ENCODE results near the gene SYNGAP1. TPM values are rescaled to one million over a fixed set of nuclear protein-coding genes. Genes with fewer than 3 reads are reported as not detected.

SYNGAP1 gene
- total and polyA plus RNA-seq, 9 of the 15 experiments (the other 6 are each of a cell fraction or from before 2014, with no cell fraction given): 0.01 to 22.8 (median 3.2) TPM

- intact Hi-C loops (cut with micrococcal nuclease): loop anchor here (5.0 to 10.0 kb wide), 4 partner anchors 54 to 304 kb away; partner anchors contain the start of genes BAK1 and RGL2
- peak; percentile 29 for ATAC-seq
- no TSS peak for BruUV-seq (replicated peaks)
- TF ChIP-seq, protein P1, sequence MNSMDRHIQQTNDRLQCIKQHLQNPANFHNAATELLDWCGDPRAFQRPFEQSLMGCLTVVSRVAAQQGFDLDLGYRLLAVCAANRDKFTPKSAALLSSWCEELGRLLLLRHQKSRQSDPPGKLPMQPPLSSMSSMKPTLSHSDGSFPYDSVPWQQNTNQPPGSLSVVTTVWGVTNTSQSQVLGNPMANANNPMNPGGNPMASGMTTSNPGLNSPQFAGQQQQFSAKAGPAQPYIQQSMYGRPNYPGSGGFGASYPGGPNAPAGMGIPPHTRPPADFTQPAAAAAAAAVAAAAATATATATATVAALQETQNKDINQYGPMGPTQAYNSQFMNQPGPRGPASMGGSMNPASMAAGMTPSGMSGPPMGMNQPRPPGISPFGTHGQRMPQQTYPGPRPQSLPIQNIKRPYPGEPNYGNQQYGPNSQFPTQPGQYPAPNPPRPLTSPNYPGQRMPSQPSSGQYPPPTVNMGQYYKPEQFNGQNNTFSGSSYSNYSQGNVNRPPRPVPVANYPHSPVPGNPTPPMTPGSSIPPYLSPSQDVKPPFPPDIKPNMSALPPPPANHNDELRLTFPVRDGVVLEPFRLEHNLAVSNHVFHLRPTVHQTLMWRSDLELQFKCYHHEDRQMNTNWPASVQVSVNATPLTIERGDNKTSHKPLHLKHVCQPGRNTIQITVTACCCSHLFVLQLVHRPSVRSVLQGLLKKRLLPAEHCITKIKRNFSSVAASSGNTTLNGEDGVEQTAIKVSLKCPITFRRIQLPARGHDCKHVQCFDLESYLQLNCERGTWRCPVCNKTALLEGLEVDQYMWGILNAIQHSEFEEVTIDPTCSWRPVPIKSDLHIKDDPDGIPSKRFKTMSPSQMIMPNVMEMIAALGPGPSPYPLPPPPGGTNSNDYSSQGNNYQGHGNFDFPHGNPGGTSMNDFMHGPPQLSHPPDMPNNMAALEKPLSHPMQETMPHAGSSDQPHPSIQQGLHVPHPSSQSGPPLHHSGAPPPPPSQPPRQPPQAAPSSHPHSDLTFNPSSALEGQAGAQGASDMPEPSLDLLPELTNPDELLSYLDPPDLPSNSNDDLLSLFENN (IDR thresholded peaks at IDR 0.05; ENCODE audit: low read depth in 2 of 2, low read length in 2 of 2): 0 out of 4 replicates have a peak, but pooled peaks of 1 of the 2 experiments have one; percentile 15
- TF ChIP-seq ZNF766 (CRISPR knock-in tag; conservative IDR thresholded peaks at IDR 0.05) (peak; percentile 32; the same call in 1 of the 2 replicates), DACH1 (IDR thresholded peaks at IDR 0.05; ENCODE audit: partially characterized antibody) (peak; percentile 18), NR3C1 (CRISPR knock-in tag; IDR thresholded peaks at IDR 0.05) (peak; percentile 99), MYC (IDR thresholded peaks at IDR 0.05; ENCODE audit: low read depth, low read length) (peak; percentile 95), MYC (CRISPR knock-in tag; IDR thresholded peaks at IDR 0.05; ENCODE audit: borderline replicate concordance, low read depth) (peak; percentile 93; the same call in 1 of the 2 replicates), FOXK1 (CRISPR knock-in tag; IDR thresholded peaks at IDR 0.05; ENCODE audit: borderline replicate concordance) (peak; percentile 98), KLF13 (tag; IDR thresholded peaks at IDR 0.05; ENCODE audit: borderline replicate concordance, low read depth) (0 out of 2 replicates have a peak, but pooled peaks have one; percentile 28), ZNF57 (CRISPR knock-in tag; IDR thresholded peaks at IDR 0.05) (0 out of 2 replicates have a peak, but pooled peaks have one; percentile 21), NR2C1 (IDR thresholded peaks at IDR 0.05) (peak; percentile 85), NR2C1 (tag; IDR thresholded peaks at IDR 0.05) (peak; percentile 90), CREB5 (CRISPR knock-in tag; IDR thresholded peaks at IDR 0.05) (no peak), BCOR (IDR thresholded peaks at IDR 0.05) (no peak), GATAD2B (IDR thresholded peaks at IDR 0.05; ENCODE audit: borderline replicate concordance) (no peak)
- TF ChIP-seq, protein P2, sequence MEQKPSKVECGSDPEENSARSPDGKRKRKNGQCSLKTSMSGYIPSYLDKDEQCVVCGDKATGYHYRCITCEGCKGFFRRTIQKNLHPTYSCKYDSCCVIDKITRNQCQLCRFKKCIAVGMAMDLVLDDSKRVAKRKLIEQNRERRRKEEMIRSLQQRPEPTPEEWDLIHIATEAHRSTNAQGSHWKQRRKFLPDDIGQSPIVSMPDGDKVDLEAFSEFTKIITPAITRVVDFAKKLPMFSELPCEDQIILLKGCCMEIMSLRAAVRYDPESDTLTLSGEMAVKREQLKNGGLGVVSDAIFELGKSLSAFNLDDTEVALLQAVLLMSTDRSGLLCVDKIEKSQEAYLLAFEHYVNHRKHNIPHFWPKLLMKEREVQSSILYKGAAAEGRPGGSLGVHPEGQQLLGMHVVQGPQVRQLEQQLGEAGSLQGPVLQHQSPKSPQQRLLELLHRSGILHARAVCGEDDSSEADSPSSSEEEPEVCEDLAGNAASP (IDR thresholded peaks at IDR 0.05): no peak
Observed at GRCh38 chr6:33428224-33428965, 8.5 kb downstream of the SYNGAP1 start.

More at GRCh38 chr6:33428224-33428965, 8.5 kb downstream of the SYNGAP1 start:
- ChIA-PET POLR2A (interaction anchor here (0.5 to 1.2 kb wide), 5 partner anchors 11 to 59 kb away, joined by 3 to 6 read pairs (median 4); no protein-coding TSS in a partner anchor), CTCF (ENCODE audit: low intra/inter-chr PET ratio) (interaction anchor here (0.7 kb wide), 1 partner anchor 607 kb away, joined by 4 read pairs; no protein-coding TSS in a partner anchor)
- Histone ChIP-seq H3K4me3 (peak overlapping the region; percentile 49), H2AFZ (ENCODE audit: low read depth, low read length) (peak overlapping the region; percentile 77), H4K20me1 (replicated peaks; ENCODE audit: control insufficient read depth, insufficient read depth, low read length) (no peaks in the 10 kb centered on the region; the same call in 1 of the 2 replicates), H3K9me1 (ENCODE audit: control insufficient read depth, insufficient read depth, low read length) (no peaks in the 10 kb centered on the region), H3K9ac (ENCODE audit: insufficient read depth in 1 of 2, low read depth in 2 of 2, low read length in 2 of 2) (peak overlapping the region; percentile 60 to 91), H3K36me3 (ENCODE audit: control insufficient read depth, insufficient read depth, low read length) (no peaks in the 10 kb centered on the region), H3K27me3 (ENCODE audit: control insufficient read depth in 2 of 2, insufficient read depth in 2 of 2, low read length in 2 of 2) (no peaks in the 10 kb centered on the region), H3K9me3 (replicated peaks; ENCODE audit: control insufficient read depth, insufficient read depth, low read depth, low read length) (no peaks in the 10 kb centered on the region), H3K79me2 (ENCODE audit: control insufficient read depth, insufficient read depth, low read length) (peaks cover 51% of the 10 kb centered on the region), H3K4me1 (replicated peaks in 1 of 2; ENCODE audit: control insufficient read depth in 2 of 2, insufficient read depth in 2 of 2, low read length in 2 of 2) (peaks cover 57 to 63% of the 10 kb centered on the region in 2 experiments), H3K27ac (ENCODE audit: extremely low read depth, low read depth, low read length) (peak overlapping the region; percentile 77), H3K4me2 (ENCODE audit: insufficient read depth, low read length) (peak overlapping the region; percentile 82)
- peak; percentile 85 for FAIRE-seq
- DNase-seq (ENCODE audit: extremely low read depth in 1 of 4, low spot score in 3 of 4): peak; percentile 75 to 85 (median 76)
- in situ Hi-C loops (cut with MboI): no loop called here
- 3% methylated on average over 23 of the region's 33 CpGs for WGBS (ENCODE audit: insufficient coverage, low coverage, missing lambda C conversion rate)
